HG03097 (cell line): Measurements from ENCODE around the gene LBX1.
"Not testable (repeated sequence)": the region's sequence is repeated elsewhere in the genome, so short reads cannot be mapped to it uniquely, and the experiment has no call there.

Experiments
- ATAC-seq: cut with Tn5 transposase; IDR thresholded peaks from one replicate; pipeline ENCODE4 v1.9.1; 2021; ENCODE audit not compliant: unreplicated experiment, low FRiP score

Gene LBX1

GRCh38 chr10:101215397-101216206, 13.7 kb downstream of the LBX1 start:
- ATAC-seq, result no peak

GRCh38 chr10:101214446-101215396, 14.5 kb downstream of the LBX1 start:
- ATAC-seq, result no peak

- ATAC-seq, result no peak
Observed at GRCh38 chr10:101208543-101208942, 20.7 kb downstream of the LBX1 start.

DNA sequence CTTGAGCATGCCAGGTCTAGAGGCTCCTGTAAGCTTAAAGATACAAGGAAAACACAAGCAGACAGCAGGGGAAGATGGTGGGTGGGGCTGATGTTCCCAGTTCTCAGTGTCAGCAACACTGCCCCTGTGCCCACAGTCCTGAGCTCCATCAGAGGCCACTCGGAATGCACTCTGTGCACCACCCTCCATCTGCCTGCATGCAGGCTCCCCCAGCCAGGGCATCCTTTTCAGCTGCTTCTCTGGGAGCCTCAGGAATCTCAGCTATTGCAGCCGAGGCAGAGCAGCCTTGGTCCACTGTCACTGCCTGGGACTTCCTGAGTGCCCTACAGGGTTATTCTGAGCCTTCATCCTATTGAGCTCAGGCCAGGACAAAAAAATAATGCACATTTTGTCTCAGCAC, 22.2 kb downstream of the LBX1 start:
- no peak for ATAC-seq

- not testable (repeated sequence) for ATAC-seq
Observed at GRCh38 chr10:101202667-101203066, 26.6 kb downstream of the LBX1 start.

- ATAC-seq, result not testable (repeated sequence)
Observed at GRCh38 chr10:101198326-101198977, 30.8 kb downstream of the LBX1 start.

DNA sequence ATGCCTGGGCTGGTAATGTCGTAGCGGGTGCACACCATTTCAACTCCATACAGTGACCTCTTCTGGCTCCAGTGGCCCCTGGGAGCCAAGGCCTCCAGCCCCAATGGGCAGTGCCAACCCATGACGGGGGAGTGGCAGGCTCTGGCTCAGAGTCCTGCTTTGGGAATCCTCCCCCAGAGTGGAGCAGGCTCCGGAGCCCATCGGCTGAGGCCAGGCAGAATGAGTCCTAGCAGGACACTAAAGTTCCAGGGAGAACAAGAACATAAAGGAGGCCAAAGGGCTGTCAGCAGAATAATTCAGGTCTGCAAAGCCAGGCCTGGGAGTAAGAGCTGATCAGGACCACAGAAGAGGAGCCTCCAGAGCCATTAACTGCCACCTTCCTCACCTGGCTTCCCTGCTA, 33.3 kb downstream of the LBX1 start:
- ATAC-seq, result no peak

DNA sequence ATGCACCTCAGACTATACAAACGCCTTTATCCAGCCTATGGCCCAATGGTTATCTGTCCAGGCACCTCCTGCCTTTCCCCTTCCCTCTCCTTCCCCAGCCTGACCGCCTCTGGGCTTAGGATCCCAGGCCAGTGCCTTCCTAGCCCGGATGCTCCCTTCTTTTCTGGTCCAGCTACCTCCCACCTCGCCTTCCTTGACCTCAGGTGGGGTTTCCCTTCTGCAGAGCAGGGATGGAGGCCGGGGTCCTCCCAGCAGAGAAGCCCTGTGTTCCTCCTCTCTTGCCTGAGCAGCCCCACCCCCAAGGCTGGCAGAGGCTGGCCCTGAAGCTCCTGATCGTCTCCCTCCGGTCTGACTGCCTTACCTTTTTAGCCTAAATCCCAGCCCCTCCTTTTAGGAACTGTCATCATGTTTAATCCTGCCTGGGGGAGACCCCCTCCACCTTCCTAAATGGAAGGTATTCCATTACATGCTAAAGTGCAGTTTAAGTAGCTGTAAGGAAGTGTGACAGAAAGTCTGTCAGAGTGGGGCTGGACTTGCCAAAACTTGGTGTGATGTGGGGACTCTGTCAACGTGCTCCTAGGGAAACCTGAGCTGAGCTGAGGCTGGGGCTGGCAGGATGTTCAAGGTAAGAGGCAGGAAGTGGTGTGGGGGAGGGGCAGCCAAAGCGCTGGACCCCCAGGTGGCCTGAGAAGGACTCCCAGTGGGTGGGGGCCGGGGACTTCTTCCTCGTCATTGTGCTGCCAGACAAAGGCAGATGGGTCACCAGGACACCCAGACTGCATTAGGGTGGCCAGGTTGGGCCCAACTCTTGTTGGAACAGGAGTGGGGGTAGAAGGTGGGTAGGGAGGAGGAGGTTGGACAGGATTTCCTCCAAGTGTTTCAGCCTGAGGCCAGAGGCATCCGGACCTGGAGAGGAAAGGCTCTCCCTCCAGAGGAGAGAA, 39.5 kb downstream of the LBX1 start:
- no peak for ATAC-seq

DNA sequence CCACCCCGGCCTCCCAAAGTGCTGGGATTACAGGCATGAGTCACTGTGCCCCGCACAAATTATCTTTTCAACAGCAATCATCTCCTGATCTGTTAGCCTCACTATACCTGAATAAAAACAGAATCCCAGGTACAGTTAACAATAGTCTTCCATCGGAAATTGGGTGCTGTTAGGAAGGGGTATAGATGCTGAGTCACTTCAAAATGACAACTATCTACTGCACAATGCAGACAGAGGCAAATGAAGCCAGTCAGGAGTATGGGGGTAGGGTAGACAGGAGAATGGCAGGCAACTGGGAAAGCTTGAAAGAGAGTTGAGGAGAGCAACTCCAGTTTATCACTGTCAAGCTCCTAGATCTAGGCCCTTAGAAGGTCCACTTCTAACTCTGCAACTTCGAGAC, 40.3 kb downstream of the LBX1 start:
- no peak for ATAC-seq

DNA sequence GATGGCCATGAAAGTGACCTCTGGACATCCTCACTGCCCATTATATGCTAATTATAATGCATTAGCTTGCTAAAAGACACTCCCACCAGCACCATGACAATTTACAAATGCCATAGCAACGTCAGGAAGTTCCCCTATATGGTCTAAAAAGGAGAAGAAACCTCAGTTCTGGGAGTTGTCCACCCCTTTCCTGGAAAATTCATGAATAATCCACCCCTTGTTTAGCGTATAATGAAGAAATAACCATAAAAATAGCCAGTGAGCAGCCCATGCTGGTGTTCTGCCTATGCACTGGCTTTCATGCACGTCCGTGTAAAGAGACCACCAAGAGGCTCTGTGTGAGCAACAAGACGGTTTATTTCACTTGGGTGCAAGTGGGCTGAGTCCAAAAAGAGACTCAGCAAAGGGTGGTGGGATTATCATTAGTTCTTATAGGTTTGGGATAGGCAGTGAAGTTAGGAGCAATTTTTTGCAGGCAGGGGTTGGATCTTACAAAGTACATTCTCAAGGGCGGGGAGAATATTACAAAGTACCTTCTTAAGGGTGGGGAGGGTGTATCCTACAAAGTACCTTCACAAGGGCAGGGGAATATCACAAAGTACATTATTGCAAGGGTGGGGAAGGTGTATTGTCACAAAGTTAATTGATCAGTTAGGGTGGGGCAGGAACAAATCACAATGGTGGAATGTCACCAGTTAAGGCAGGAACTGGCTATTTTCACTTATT, 45.6 kb downstream of the LBX1 start:
- no peak for ATAC-seq

- ATAC-seq, result no peak
Observed at GRCh38 chr10:101182936-101183335, 46.3 kb downstream of the LBX1 start.
